ENCODE data around the gene PCBP3. TPM values are rescaled to one million over a fixed set of nuclear protein-coding genes. Genes with fewer than 3 reads are reported as not detected.

PCBP3 gene
- total and polyA plus RNA-seq, 4 donors: 14.3 to 30.0 (median 22.5) TPM

GRCh38 chr21:45916011-45916840, 272.7 kb downstream of the PCBP3 start:
- no peaks in the 10 kb centered on the region for H3K9me3 ChIP-seq (ENCODE audit: control insufficient read depth, insufficient read depth, low read length)
- no peak overlapping the region for H3K4me3 ChIP-seq (ENCODE audit: low read depth, low read length)
- H3K4me1 ChIP-seq (ENCODE audit: control insufficient read depth, insufficient read depth, low read length): peaks cover 17% of the 10 kb centered on the region
- H3K36me3 ChIP-seq (ENCODE audit: control insufficient read depth, insufficient read depth, low read length): peaks cover 19% of the 10 kb centered on the region
- H3K27me3 ChIP-seq (ENCODE audit: control insufficient read depth, insufficient read depth, low read length): no peaks in the 10 kb centered on the region
- no peak for DNase-seq (ENCODE audit: low read depth in 4 of 6, low spot score in 6 of 6)
- WGBS (ENCODE audit: insufficient coverage): 85% methylated on average over 22 of the region's 25 CpGs
- H3K27ac ChIP-seq (ENCODE audit: low read depth, low read length): no peak overlapping the region

- WGBS (ENCODE audit: insufficient coverage): 88% methylated on average over 6 of the region's 13 CpGs
These were observed 273.7 kb downstream of the PCBP3 start for GRCh38 chr21:45917241-45917640.

GRCh38 chr21:45918011-45918410, 274.5 kb downstream of the PCBP3 start:
- Histone ChIP-seq H3K27me3 (ENCODE audit: control insufficient read depth, insufficient read depth, low read length) (no peaks in the 10 kb centered on the region), H3K4me3 (ENCODE audit: low read depth, low read length) (no peak overlapping the region), H3K4me1 (ENCODE audit: control insufficient read depth, insufficient read depth, low read length) (peaks cover 12% of the 10 kb centered on the region), H3K27ac (ENCODE audit: low read depth, low read length) (no peak overlapping the region), H3K9me3 (ENCODE audit: control insufficient read depth, insufficient read depth, low read length) (no peaks in the 10 kb centered on the region), H3K36me3 (ENCODE audit: control insufficient read depth, insufficient read depth, low read length) (peaks cover 12% of the 10 kb centered on the region)
- no peak for DNase-seq (ENCODE audit: low read depth in 4 of 6, low spot score in 6 of 6)
- 100% methylated on average over 1 of the region's 11 CpGs for WGBS (ENCODE audit: insufficient coverage)

More at GRCh38 chr21:45917241-45917640, 273.7 kb downstream of the PCBP3 start:
- Histone ChIP-seq H3K9me3 (ENCODE audit: control insufficient read depth, insufficient read depth, low read length) (no peaks in the 10 kb centered on the region), H3K4me1 (ENCODE audit: control insufficient read depth, insufficient read depth, low read length) (peaks cover 15% of the 10 kb centered on the region), H3K4me3 (ENCODE audit: low read depth, low read length) (no peak overlapping the region), H3K27ac (ENCODE audit: low read depth, low read length) (no peak overlapping the region), H3K36me3 (ENCODE audit: control insufficient read depth, insufficient read depth, low read length) (peaks cover 19% of the 10 kb centered on the region), H3K27me3 (ENCODE audit: control insufficient read depth, insufficient read depth, low read length) (no peaks in the 10 kb centered on the region)
- no peak for DNase-seq (ENCODE audit: low read depth in 4 of 6, low spot score in 6 of 6)

GRCh38 chr21:45918835-45919447, 275.4 kb downstream of the PCBP3 start:
- Histone ChIP-seq H3K27ac (ENCODE audit: low read depth, low read length) (no peak overlapping the region), H3K27me3 (ENCODE audit: control insufficient read depth, insufficient read depth, low read length) (no peaks in the 10 kb centered on the region), H3K4me1 (ENCODE audit: control insufficient read depth, insufficient read depth, low read length) (peaks cover 10% of the 10 kb centered on the region), H3K9me3 (ENCODE audit: control insufficient read depth, insufficient read depth, low read length) (no peaks in the 10 kb centered on the region), H3K36me3 (ENCODE audit: control insufficient read depth, insufficient read depth, low read length) (peaks cover 5% of the 10 kb centered on the region), H3K4me3 (ENCODE audit: low read depth, low read length) (no peak overlapping the region)
- DNase-seq (ENCODE audit: low read depth in 4 of 6, low spot score in 6 of 6): no peak
- 78% methylated on average over 12 of the region's 20 CpGs for WGBS (ENCODE audit: insufficient coverage)

- Histone ChIP-seq H3K9me3 (ENCODE audit: control insufficient read depth, insufficient read depth, low read length) (no peaks in the 10 kb centered on the region), H3K4me1 (ENCODE audit: control insufficient read depth, insufficient read depth, low read length) (peaks cover 10% of the 10 kb centered on the region), H3K27ac (ENCODE audit: low read depth, low read length) (no peak overlapping the region), H3K27me3 (ENCODE audit: control insufficient read depth, insufficient read depth, low read length) (no peaks in the 10 kb centered on the region), H3K4me3 (ENCODE audit: low read depth, low read length) (no peak overlapping the region), H3K36me3 (ENCODE audit: control insufficient read depth, insufficient read depth, low read length) (no peaks in the 10 kb centered on the region)
- DNase-seq (ENCODE audit: low read depth in 4 of 6, low spot score in 6 of 6): no peak
- WGBS (ENCODE audit: insufficient coverage): 94% methylated on average over 15 of the region's 15 CpGs
These were observed 276.1 kb downstream of the PCBP3 start for GRCh38 chr21:45919593-45919992.

- no peaks in the 10 kb centered on the region for H3K27me3 ChIP-seq (ENCODE audit: control insufficient read depth, insufficient read depth, low read length)
- no peaks in the 10 kb centered on the region for H3K9me3 ChIP-seq (ENCODE audit: control insufficient read depth, insufficient read depth, low read length)
- DNase-seq (ENCODE audit: low read depth in 4 of 6, low spot score in 6 of 6): no peak
- WGBS (ENCODE audit: insufficient coverage): 100% methylated on average over 1 of the region's 8 CpGs
- no peak overlapping the region for H3K27ac ChIP-seq (ENCODE audit: low read depth, low read length)
- H3K4me1 ChIP-seq (ENCODE audit: control insufficient read depth, insufficient read depth, low read length): peaks cover 10% of the 10 kb centered on the region
- no peak overlapping the region for H3K4me3 ChIP-seq (ENCODE audit: low read depth, low read length)
- H3K36me3 ChIP-seq (ENCODE audit: control insufficient read depth, insufficient read depth, low read length): no peaks in the 10 kb centered on the region
These were observed 277.5 kb downstream of the PCBP3 start for GRCh38 chr21:45920824-45921600.

- no peak overlapping the region for H3K4me3 ChIP-seq (ENCODE audit: low read depth, low read length)
- no peaks in the 10 kb centered on the region for H3K36me3 ChIP-seq (ENCODE audit: control insufficient read depth, insufficient read depth, low read length)
- DNase-seq (ENCODE audit: low read depth in 4 of 6, low spot score in 6 of 6): no peak
- H3K4me1 ChIP-seq (ENCODE audit: control insufficient read depth, insufficient read depth, low read length): peaks cover 10% of the 10 kb centered on the region
- no peaks in the 10 kb centered on the region for H3K9me3 ChIP-seq (ENCODE audit: control insufficient read depth, insufficient read depth, low read length)
- no peak overlapping the region for H3K27ac ChIP-seq (ENCODE audit: low read depth, low read length)
- 95% methylated on average over 5 of the region's 7 CpGs for WGBS (ENCODE audit: insufficient coverage)
- H3K27me3 ChIP-seq (ENCODE audit: control insufficient read depth, insufficient read depth, low read length): no peaks in the 10 kb centered on the region
These were observed 278.4 kb downstream of the PCBP3 start for GRCh38 chr21:45921917-45922316.

GRCh38 chr21:45922648-45923047, 279.1 kb downstream of the PCBP3 start:
- H3K4me1 ChIP-seq (ENCODE audit: control insufficient read depth, insufficient read depth, low read length): peaks cover 10% of the 10 kb centered on the region
- H3K27ac ChIP-seq (ENCODE audit: low read depth, low read length): no peak overlapping the region
- no peak for DNase-seq (ENCODE audit: low read depth in 4 of 6, low spot score in 6 of 6)
- H3K4me3 ChIP-seq (ENCODE audit: low read depth, low read length): no peak overlapping the region
- no peaks in the 10 kb centered on the region for H3K27me3 ChIP-seq (ENCODE audit: control insufficient read depth, insufficient read depth, low read length)
- no peaks in the 10 kb centered on the region for H3K36me3 ChIP-seq (ENCODE audit: control insufficient read depth, insufficient read depth, low read length)
- 76% methylated on average over 12 of the region's 12 CpGs for WGBS (ENCODE audit: insufficient coverage)
- no peaks in the 10 kb centered on the region for H3K9me3 ChIP-seq (ENCODE audit: control insufficient read depth, insufficient read depth, low read length)

GRCh38 chr21:45923146-45923545, 279.6 kb downstream of the PCBP3 start:
- WGBS (ENCODE audit: insufficient coverage): 2% methylated on average over 5 of the region's 6 CpGs
- Histone ChIP-seq H3K36me3 (ENCODE audit: control insufficient read depth, insufficient read depth, low read length) (peaks cover under 1% of the 10 kb centered on the region), H3K27me3 (ENCODE audit: control insufficient read depth, insufficient read depth, low read length) (no peaks in the 10 kb centered on the region), H3K4me3 (ENCODE audit: low read depth, low read length) (no peak overlapping the region), H3K27ac (ENCODE audit: low read depth, low read length) (no peak overlapping the region), H3K4me1 (ENCODE audit: control insufficient read depth, insufficient read depth, low read length) (peaks cover 10% of the 10 kb centered on the region), H3K9me3 (ENCODE audit: control insufficient read depth, insufficient read depth, low read length) (no peaks in the 10 kb centered on the region)
- DNase-seq (ENCODE audit: low read depth in 4 of 6, low spot score in 6 of 6): peak; percentile 38 to 93 (median 60)

Measured in spinal cord (tissue), 10 donors.